Measurements from ENCODE around the gene MRNIP. TPM values are rescaled to one million over a fixed set of nuclear protein-coding genes. Genes with fewer than 3 reads are reported as not detected.
A peak's percentile ranks its signal among the peaks of the same experiment; 100 is the strongest.

The MRNIP gene
- total RNA-seq, 1 experiment from 2014 or later: 37.8 TPM

- Histone ChIP-seq H3K27me3 (replicated peaks; ENCODE audit: control insufficient read depth, insufficient read depth, low read length) (no peaks in the 10 kb centered on the region), H3K4me3 (ENCODE audit: low read depth, low read length) (peak overlapping the region; percentile 38), H3K9me3 (no peaks in the 10 kb centered on the region), H3K4me1 (peaks cover 37% of the 10 kb centered on the region), H3K36me3 (ENCODE audit: control insufficient read depth, insufficient read depth, low read length) (peaks cover 8% of the 10 kb centered on the region)
- Mint-ChIP-seq H3K27ac (ENCODE audit: unreplicated experiment) (peak overlapping the region; percentile 94), H3K9me3 (ENCODE audit: unreplicated experiment) (no peaks in the 10 kb centered on the region), H3K27me3 (ENCODE audit: insufficient read depth, unreplicated experiment) (no peaks in the 10 kb centered on the region), H3K4me1 (ENCODE audit: low read depth, unreplicated experiment) (peaks cover 29% of the 10 kb centered on the region), H3K36me3 (ENCODE audit: insufficient read depth, unreplicated experiment) (peaks cover 72% of the 10 kb centered on the region), H3K4me3 (ENCODE audit: unreplicated experiment) (peak overlapping the region; percentile 88)
- CTCF ChIA-PET: no interaction called here
- intact Hi-C loops (cut with micrococcal nuclease; ENCODE audit: unreplicated experiment): loop anchor here (2.0 to 10.0 kb wide), 2 partner anchors 41 to 193 kb away; partner anchors contain the start of genes HNRNPH1 and MRNIP
- TSS peak; percentile 61 for BruUV-seq (replicated peaks)
- no peak for TF ChIP-seq CTCF (IDR thresholded peaks at IDR 0.05; ENCODE audit: insufficient read depth in 1 of 2, low read depth in 1 of 2, low read length in 1 of 2, severe bottlenecking in 1 of 2, unreplicated experiment in 1 of 2)
- POLR2A ChIA-PET: interaction anchor here (0.6 kb wide), 1 partner anchor 14 kb away, joined by 9 read pairs; no protein-coding TSS in a partner anchor
- DNase-seq: no peak
Observed at GRCh38 chr5:179817890-179818745, 40.5 kb downstream of the MRNIP start.

- DNase-seq: no peak
- Histone ChIP-seq H3K4me3 (ENCODE audit: low read depth, low read length) (no peak overlapping the region), H3K36me3 (ENCODE audit: control insufficient read depth, insufficient read depth, low read length) (peaks cover 7% of the 10 kb centered on the region), H3K4me1 (peaks cover 31% of the 10 kb centered on the region), H3K9me3 (no peaks in the 10 kb centered on the region), H3K27me3 (replicated peaks; ENCODE audit: control insufficient read depth, insufficient read depth, low read length) (no peaks in the 10 kb centered on the region)
- no TSS peak for BruUV-seq (replicated peaks)
- no peak for TF ChIP-seq CTCF (IDR thresholded peaks at IDR 0.05; ENCODE audit: insufficient read depth in 1 of 2, low read depth in 1 of 2, low read length in 1 of 2, severe bottlenecking in 1 of 2, unreplicated experiment in 1 of 2)
- H3K36me3 Mint-ChIP-seq (ENCODE audit: insufficient read depth, unreplicated experiment): peaks cover 72% of the 10 kb centered on the region
- H3K4me1 Mint-ChIP-seq (ENCODE audit: low read depth, unreplicated experiment): peaks cover 24% of the 10 kb centered on the region
- H3K4me3 Mint-ChIP-seq (ENCODE audit: unreplicated experiment): no peak overlapping the region
- peak overlapping the region; percentile 94 for H3K27ac Mint-ChIP-seq (ENCODE audit: unreplicated experiment)
- ChIA-PET POLR2A (no interaction called here), CTCF (no interaction called here)
- H3K27me3 Mint-ChIP-seq (ENCODE audit: insufficient read depth, unreplicated experiment): no peaks in the 10 kb centered on the region
- no peaks in the 10 kb centered on the region for H3K9me3 Mint-ChIP-seq (ENCODE audit: unreplicated experiment)
- intact Hi-C loops (cut with micrococcal nuclease; ENCODE audit: unreplicated experiment): loop anchor here (10.0 kb wide), 1 partner anchor 193 kb away; the partner anchor contains the start of gene HNRNPH1
Observed at GRCh38 chr5:179817470-179817840, 41.2 kb downstream of the MRNIP start.

GRCh38 chr5:179816796-179817469, 41.7 kb downstream of the MRNIP start:
- Mint-ChIP-seq H3K9me3 (ENCODE audit: unreplicated experiment) (no peaks in the 10 kb centered on the region), H3K27ac (ENCODE audit: unreplicated experiment) (no peak overlapping the region), H3K27me3 (ENCODE audit: insufficient read depth, unreplicated experiment) (no peaks in the 10 kb centered on the region), H3K4me1 (ENCODE audit: low read depth, unreplicated experiment) (peaks cover 20% of the 10 kb centered on the region), H3K4me3 (ENCODE audit: unreplicated experiment) (no peak overlapping the region), H3K36me3 (ENCODE audit: insufficient read depth, unreplicated experiment) (peaks cover 72% of the 10 kb centered on the region)
- ChIA-PET POLR2A (no interaction called here), CTCF (no interaction called here)
- no peaks in the 10 kb centered on the region for H3K27me3 ChIP-seq (replicated peaks; ENCODE audit: control insufficient read depth, insufficient read depth, low read length)
- no peaks in the 10 kb centered on the region for H3K9me3 ChIP-seq
- H3K4me3 ChIP-seq (ENCODE audit: low read depth, low read length): no peak overlapping the region
- intact Hi-C loops (cut with micrococcal nuclease; ENCODE audit: unreplicated experiment): loop anchor here (10.0 kb wide), 1 partner anchor 192 kb away; the partner anchor contains the start of gene HNRNPH1
- BruUV-seq (replicated peaks): no TSS peak
- peaks cover 7% of the 10 kb centered on the region for H3K36me3 ChIP-seq (ENCODE audit: control insufficient read depth, insufficient read depth, low read length)
- DNase-seq: no peak
- peaks cover 25% of the 10 kb centered on the region for H3K4me1 ChIP-seq
- TF ChIP-seq CTCF (IDR thresholded peaks at IDR 0.05; ENCODE audit: insufficient read depth in 1 of 2, low read depth in 1 of 2, low read length in 1 of 2, severe bottlenecking in 1 of 2, unreplicated experiment in 1 of 2): no peak

Data from Caco-2 (cell line).